HuH-7.5 (cell line): ENCODE results near the gene NKAIN1.
"Not testable (repeated sequence)": the region's sequence is repeated elsewhere in the genome, so short reads cannot be mapped to it uniquely, and the experiment has no call there.

Source experiments
- DNase-seq: peaks from one replicate; pipeline ENCODE4 v3.0.0; 2011; ENCODE audit warnings: low spot score

NKAIN1 gene

GRCh38 chr1:31152181-31152795 lies 87.4 kb downstream of the NKAIN1 start:
- no peak for DNase-seq

DNA sequence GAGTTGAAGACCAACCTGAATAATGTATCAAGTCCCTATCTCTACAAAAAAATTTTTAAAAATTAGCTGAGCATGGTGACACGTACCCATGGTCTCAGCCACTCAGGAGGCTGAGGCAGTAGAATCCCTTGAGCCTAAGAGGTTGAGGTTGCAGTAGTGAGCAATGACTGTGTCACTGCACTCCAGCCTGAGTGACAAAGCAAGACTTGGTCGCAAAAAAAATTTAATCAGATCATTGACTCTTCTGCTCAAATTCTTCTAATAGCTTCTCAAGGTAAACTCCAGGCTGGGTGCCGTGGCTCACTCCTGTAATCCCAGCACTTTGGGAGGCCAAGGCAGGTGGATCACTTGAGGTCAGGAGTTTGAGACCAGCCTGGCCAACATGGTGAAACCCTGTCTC lies 88.3 kb downstream of the NKAIN1 start:
- no peak for DNase-seq

DNA sequence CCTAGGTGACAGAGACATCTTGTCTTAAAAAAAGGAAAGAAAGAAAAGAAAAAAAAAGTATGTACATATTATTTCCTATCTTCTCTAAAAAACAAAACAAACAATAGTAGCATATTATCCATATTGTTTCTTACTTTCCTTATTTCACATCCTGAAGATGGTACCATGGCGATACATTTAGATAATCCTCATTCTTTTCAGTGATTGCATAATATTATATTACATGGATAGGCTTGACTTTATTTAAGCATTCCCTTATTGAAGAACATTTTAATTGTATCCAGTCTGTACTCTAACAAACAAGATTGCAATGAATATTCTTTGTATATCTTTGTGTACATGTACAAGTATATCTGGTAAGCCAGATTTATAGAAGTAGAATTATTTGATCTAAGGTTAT lies 91.3 kb downstream of the NKAIN1 start:
- DNase-seq, result no peak

DNA sequence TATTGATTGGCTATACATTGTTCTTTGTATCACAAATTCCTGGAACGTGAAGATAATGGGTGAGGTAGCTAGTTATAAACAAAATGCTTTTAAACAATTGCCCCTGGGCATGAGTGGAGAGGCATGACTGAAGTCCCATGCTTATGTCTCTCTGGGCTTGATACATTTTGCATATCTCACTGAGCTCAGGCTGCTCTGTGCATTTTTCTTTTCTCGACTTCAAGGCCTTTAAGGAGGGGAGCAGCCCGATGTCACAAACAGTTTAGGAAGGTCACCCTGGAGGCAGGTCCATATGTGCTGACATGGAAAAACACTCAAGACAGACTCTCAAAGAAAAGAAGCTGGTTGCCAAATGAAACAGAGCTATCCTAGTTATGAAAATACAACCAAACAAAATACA lies 94.0 kb downstream of the NKAIN1 start:
- no peak for DNase-seq

DNA sequence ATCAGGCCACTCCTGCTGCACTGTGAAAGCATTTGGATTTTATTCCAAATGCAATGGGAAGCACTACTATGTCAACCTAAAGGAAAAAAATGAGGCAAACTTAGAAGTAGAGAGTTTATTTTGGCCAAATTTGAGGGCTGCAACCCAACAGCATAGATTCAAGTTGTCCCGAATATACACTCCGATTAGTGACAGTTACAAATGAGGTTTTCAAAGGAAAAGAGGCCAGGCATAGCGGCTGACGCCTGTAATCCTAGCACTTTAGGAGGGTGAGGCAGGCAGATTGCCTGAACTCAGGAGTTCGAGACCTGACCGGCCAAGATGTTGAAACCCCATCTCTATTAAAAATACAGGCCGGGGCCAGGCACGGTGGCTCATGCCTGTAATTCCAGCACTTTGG lies 95.2 kb downstream of the NKAIN1 start:
- no peak for DNase-seq

GRCh38 chr1:31143455-31143854 lies 96.2 kb downstream of the NKAIN1 start:
- no peak for DNase-seq

GRCh38 chr1:31142406-31142805 lies 97.3 kb downstream of the NKAIN1 start:
- no peak for DNase-seq

DNA sequence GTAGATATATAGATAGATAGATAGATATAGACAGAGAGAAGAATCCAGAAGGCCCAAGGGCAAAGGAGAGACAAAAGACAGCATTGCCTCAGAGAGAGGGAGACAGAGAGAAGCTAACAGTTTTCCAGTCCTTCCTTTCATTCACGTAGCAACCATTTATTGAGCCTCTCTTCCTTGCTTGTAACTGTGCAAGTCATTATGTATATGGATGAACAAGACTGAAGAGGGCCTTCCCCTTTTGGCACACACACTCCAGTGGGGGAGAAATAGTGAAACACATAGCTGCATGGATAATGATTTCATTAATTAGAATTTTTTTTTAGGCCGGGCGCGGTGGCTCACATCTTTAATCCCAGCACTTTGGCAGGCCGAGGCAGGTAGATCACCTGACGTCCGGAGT lies 99.4 kb downstream of the NKAIN1 start:
- DNase-seq, result no peak

DNA sequence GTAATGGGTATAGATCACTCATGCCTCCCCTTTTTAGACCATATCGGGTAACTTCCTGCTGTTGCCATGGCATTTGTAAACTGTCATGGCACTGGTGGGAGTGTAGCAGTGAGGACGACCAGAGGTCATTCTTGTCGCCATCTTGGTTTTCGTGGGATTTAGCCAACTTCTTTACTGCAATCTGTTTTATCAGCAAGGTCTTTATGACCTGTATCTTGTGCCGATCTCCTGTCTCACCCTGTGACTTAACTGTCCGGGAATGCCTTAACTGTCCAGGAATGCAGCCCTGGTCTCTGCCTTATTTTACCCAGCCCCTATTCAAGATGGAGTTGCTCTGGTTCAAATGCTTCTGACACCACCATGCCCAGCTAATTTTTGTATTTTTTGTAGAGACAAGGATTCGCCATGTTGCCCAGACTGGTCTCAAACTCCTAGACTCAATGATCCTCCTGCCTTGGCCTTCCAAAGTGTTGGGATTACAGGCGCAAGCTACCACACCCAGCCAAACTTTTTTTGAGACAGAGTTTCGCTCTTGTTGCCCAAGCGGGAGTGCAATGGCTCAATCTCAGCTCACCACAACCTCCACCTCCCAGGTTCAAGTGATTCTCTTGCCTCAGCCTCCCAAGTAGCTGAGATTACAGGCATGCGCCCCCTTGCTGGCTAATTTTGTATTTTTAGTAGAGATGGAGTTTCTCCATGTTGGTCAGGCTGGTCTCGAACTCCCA lies 100.7 kb downstream of the NKAIN1 start:
- not testable (repeated sequence) for DNase-seq

- DNase-seq, result not testable (repeated sequence)
Measured at GRCh38 chr1:31137873-31138272, 101.8 kb downstream of the NKAIN1 start.

DNA sequence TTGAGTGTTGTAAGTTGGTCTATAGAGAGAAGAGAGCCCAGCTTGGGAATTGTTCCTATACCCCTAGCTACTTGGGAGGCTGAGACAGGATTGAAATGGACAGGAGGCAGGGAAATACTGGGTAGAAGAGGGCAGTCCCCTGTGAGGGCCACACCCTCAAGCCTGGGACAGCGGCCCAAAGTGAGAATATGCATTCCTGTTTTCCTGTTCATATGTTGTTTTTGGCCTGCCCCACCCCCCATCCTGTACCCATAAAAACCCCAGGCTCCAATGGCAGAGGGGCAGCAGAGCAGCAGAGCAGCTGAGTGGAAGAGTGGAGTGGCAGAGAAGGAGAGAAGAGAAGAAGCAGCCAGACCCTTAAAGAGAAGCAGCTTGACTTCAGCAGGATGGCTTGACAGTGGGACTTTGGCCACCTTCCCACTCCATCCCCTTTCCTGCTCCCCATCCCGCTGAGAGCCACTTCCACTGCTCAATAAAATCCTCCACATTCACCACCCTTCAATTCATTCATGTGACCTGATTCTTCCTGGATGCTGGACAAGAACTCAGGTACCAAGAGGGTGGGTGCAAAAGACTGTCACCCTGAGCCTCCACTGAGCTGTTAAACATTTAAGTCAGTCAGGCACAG lies 103.6 kb downstream of the NKAIN1 start:
- DNase-seq, result no peak

DNA sequence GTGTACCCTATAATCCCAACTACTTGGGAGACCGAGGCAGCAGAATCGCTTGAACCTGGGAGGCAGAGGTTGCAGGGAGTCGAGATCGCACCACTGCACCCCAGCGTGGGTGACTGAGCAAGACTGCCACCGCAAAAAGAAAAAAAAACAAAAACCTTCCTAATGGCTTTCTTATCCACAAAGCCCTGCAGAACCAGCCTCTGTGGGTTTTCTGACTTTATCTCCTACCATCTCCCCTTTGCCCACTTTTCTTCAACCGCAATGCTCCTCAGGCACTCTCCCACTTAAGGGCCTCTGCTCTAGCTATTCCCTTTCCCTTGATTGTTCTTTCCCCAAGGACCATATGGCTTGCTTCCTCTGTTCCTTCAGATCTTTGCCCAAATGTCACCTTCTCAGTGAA lies 106.3 kb downstream of the NKAIN1 start:
- no peak for DNase-seq
